Heart left ventricle (tissue), 16 donors: ENCODE data around the gene HCRTR2. TPM values are rescaled to one million over a fixed set of nuclear protein-coding genes. Genes with fewer than 3 reads are reported as not detected.
A peak's percentile ranks its signal among the peaks of the same experiment; 100 is the strongest.

Experiments used
- ATAC-seq, 4 donors: fragments of 200-7000 bp; cut with Tn5 transposase; one replicate each; pipeline ENCODE4 v1.9.1; 2020 to 2022; ENCODE audit warnings: moderate library complexity in 4 of 4, mild to moderate bottlenecking in 3 of 4, moderate number of reproducible peaks in 1 of 4
- DNase-seq, 5 donors: peaks; one replicate each; pipeline ENCODE4 v3.0.0-alpha.2; 2020
- H3K27ac ChIP-seq, 12 donors: fragments of 200-600 bp; sonication (generic) in 4 of 12; one replicate each; pipeline versions ENCODE4 v1.5.0 to v1.8.0; 2016 to 2022; ENCODE audit warnings: mild to moderate bottlenecking in 2 of 12
- H3K27me3 ChIP-seq, 9 donors: fragments of 200-600 bp; sonication (generic) in 2 of 9; one replicate each; pipeline versions ENCODE4 v1.5.1 to v1.8.0; 2016 to 2022; ENCODE audit warnings: mild to moderate bottlenecking in 3 of 9
- H3K36me3 ChIP-seq, 9 donors: fragments of 200-600 bp; sonication (generic) in 2 of 9; one replicate each; pipeline versions ENCODE4 v1.5.0 to v1.8.0; 2018 to 2022; ENCODE audit warnings: mild to moderate bottlenecking in 2 of 9
- H3K4me1 ChIP-seq, 12 donors: fragments of 200-600 bp; sonication (generic) in 4 of 12; one replicate each; pipeline versions ENCODE4 v1.5.0 to v1.8.0; 2016 to 2022; ENCODE audit warnings: mild to moderate bottlenecking in 3 of 12
- H3K4me3 ChIP-seq, 12 donors: fragments of 200-600 bp; sonication (generic) in 4 of 12; one replicate each; pipeline versions ENCODE4 v1.5.0 to v1.8.0; 2017 to 2022; ENCODE audit warnings: mild to moderate bottlenecking in 9 of 12, moderate library complexity in 4 of 12
- H3K9me3 ChIP-seq, 12 donors: fragments of 200-600 bp; sonication (generic) in 4 of 12; one replicate each; pipeline versions ENCODE4 v1.5.0 to v1.8.0; 2016 to 2022; ENCODE audit warnings: mild to moderate bottlenecking in 1 of 12
- CTCF ChIP-seq, 12 donors: fragments of 200-600 bp; sonication (generic) in 4 of 12; IDR thresholded peaks; one replicate each; pipeline versions ENCODE4 v1.5.0 to v1.8.0; 2018 to 2022; ENCODE audit warnings: antibody characterized with exemption in 12 of 12, mild to moderate bottlenecking in 5 of 12
- POLR2A ChIP-seq, 2 donors: fragments of 450-650 bp; IDR thresholded peaks; one replicate each; pipeline ENCODE4 v1.6.1; 2017; ENCODE audit warnings: antibody characterized with exemption in 2 of 2, mild to moderate bottlenecking in 2 of 2, moderate library complexity in 2 of 2
- WGBS, 4 donors: extraction: QIAGEN DNeasy Blood & Tissue Kit in 2 of 4; methylation state at CpG; one replicate each; pipeline versions ENCODE4 v1.1.5 to v1.1.7; 2013 to 2018; 5-methylcytosine and 5-hydroxymethylcytosine counted together
- intact Hi-C, 10 donors: fragments of 100-400 bp; cut with DNase I; formaldehyde crosslinking; loops; one replicate each; pipeline versions ENCODE4 v1.11.1 to v1.14.2; 2022
- polyA plus RNA-seq, 2 donors: library from polyadenylated mRNA; stranded (reverse); fragments of 200-250 nt; gene quantifications; one replicate each; pipeline ENCODE4 v1.2.3, GENCODE V29; 2013
- total RNA-seq, 9 donors: library from RNA; depleted of rRNA in 2 of 9; stranded (reverse); fragments of >200 nt in 2 of 9; fragmentation: NEBNext Ultra II Directional in 3 of 9; extraction: Animal tissue kit (Norgen Biotek cat#: 25700) in 3 of 9; gene quantifications; one replicate each; pipeline versions ENCODE4 v1.1.0 to v1.2.4, GENCODE V29; 2016 to 2023
- donor health status: ischemic (EF 13 %, LVEDD 7.1; RV severe dilation, severe dysfunction).
- donor health status: healthy with polysubstance abuse.
- donor health status: DM: no; HTN: yes; CAD: no.
- donor health status: DM: no; HTN: no; CAD: no.
- donor health status: ischemic (EF 25% LVEDD 6.9; RV normal size, moderate dysfunction).
- donor health status: ischemic (EF 25% LVEDD 5.7; RV mildly dilated, moderate dysfunction).
- donor health status: healthy.
- donor health status: DM: yes; HTN: yes; CAD: no.
- donor health status: ischemic (EF 35%, LVEDD 5.7; RV mildly dilated, moderate dysfunction).
- donor health status: nonischemic (EF 11% LVEDD 7.7; RV severe dilation, severe dysfunction).
- donor health status: DM: yes; HTN: yes; CAD: no.
- donor health status: PGD.
- donor health status: ischemic (EF 29% LVEDD 5.4; RV normal size, mild dysfunction).
- donor health status: nonischemic (EF 23%, LVEDD 6.1; RV moderate dilation, normal function).

HCRTR2 gene
- total and polyA plus RNA-seq, 11 donors: 0.08 TPM; not detected in 10

- peak overlapping the region in 7 of 12 donors; percentile 13 to 39 (median 22) for H3K4me3 ChIP-seq
- DNase-seq (peak in 4 of 5 donors; percentile 25 to 51 (median 34)), ATAC-seq (peak; percentile 50 to 92 (median 58))
- TF ChIP-seq POLR2A (IDR thresholded peaks at IDR 0.05) (no peak), CTCF (IDR thresholded peaks at IDR 0.05) (peak; percentile 36 to 68 (median 54))
- H3K36me3 ChIP-seq: no peaks in the 10 kb centered on the region
- peak overlapping the region in 5 of 12 donors; percentile 4 to 50 (median 41) for H3K27ac ChIP-seq
- no peaks in the 10 kb centered on the region for H3K9me3 ChIP-seq
- 7 to 14% (median 11%) methylated on average over 15 of the region's 15 CpGs for WGBS, 4 donors
- no peaks in the 10 kb centered on the region for H3K27me3 ChIP-seq
- peaks cover 0 to 6% (median 0%) of the 10 kb centered on the region in 12 donors for H3K4me1 ChIP-seq
- intact Hi-C loops: loop anchor here (2.0 to 10.0 kb wide), 12 partner anchors 165 to 1018 kb away; no protein-coding TSS in a partner anchor
These were observed 102.6 kb downstream of the HCRTR2 start for GRCh38 chr6:55276745-55277530.

- H3K9me3 ChIP-seq: no peaks in the 10 kb centered on the region
- no peaks in the 10 kb centered on the region for H3K36me3 ChIP-seq
- ATAC-seq: peak in 1 of 4 donors; percentile 54
- peaks cover 0 to 6% (median 0%) of the 10 kb centered on the region in 12 donors for H3K4me1 ChIP-seq
- TF ChIP-seq CTCF (IDR thresholded peaks at IDR 0.05) (no peak), POLR2A (IDR thresholded peaks at IDR 0.05) (no peak)
- WGBS, 4 donors: 27 to 52% (median 37%) methylated on average over 5 of the region's 5 CpGs
- peak overlapping the region in 5 of 12 donors; percentile 13 to 39 (median 22) for H3K4me3 ChIP-seq
- peak overlapping the region in 5 of 12 donors; percentile 4 to 50 (median 41) for H3K27ac ChIP-seq
- no peak for DNase-seq
- H3K27me3 ChIP-seq: no peaks in the 10 kb centered on the region
- intact Hi-C loops: loop anchor here (2.0 to 10.0 kb wide), 13 partner anchors 165 to 1017 kb away; no protein-coding TSS in a partner anchor
These were observed 103.3 kb downstream of the HCRTR2 start for GRCh38 chr6:55277646-55278045.

GRCh38 chr6:55281215-55281614, 106.9 kb downstream of the HCRTR2 start:
- intact Hi-C loops: no loop called here
- no peak for TF ChIP-seq POLR2A (IDR thresholded peaks at IDR 0.05)
- no peak for TF ChIP-seq CTCF (IDR thresholded peaks at IDR 0.05)
- no peaks in the 10 kb centered on the region for H3K27me3 ChIP-seq
- H3K4me1 ChIP-seq: peaks cover 0 to 6% (median 0%) of the 10 kb centered on the region in 12 donors
- WGBS, 4 donors: 68 to 84% (median 82%) methylated on average over 4 of the region's 4 CpGs
- H3K9me3 ChIP-seq: no peaks in the 10 kb centered on the region
- no peak overlapping the region for H3K27ac ChIP-seq
- DNase-seq (no peak), ATAC-seq (no peak)
- no peaks in the 10 kb centered on the region for H3K36me3 ChIP-seq
- H3K4me3 ChIP-seq: no peak overlapping the region

GRCh38 chr6:55282115-55282514, 107.8 kb downstream of the HCRTR2 start:
- no peak for ATAC-seq

More at GRCh38 chr6:55282115-55282514, 107.8 kb downstream of the HCRTR2 start:
- Histone ChIP-seq H3K27ac (no peak overlapping the region), H3K27me3 (no peaks in the 10 kb centered on the region), H3K4me1 (peaks cover 0 to 3% (median 0%) of the 10 kb centered on the region in 12 donors), H3K9me3 (no peaks in the 10 kb centered on the region), H3K36me3 (no peaks in the 10 kb centered on the region), H3K4me3 (no peak overlapping the region)
- WGBS, 4 donors: 4 to 25% (median 13%) methylated on average over 6 of the region's 6 CpGs
- intact Hi-C loops: no loop called here
- TF ChIP-seq CTCF (IDR thresholded peaks at IDR 0.05) (no peak), POLR2A (IDR thresholded peaks at IDR 0.05) (no peak)
- no peak for DNase-seq
